Stimulated activated memory B cell treated with anti-CD40 and anti-IgM and Interleukin-4, amounts not matched to agents 10 μg/mL and 1 μg/mL and 100 μg/mL, for 72 hours (primary cell): ENCODE data around the gene MICAL3.

Experiments used
- ATAC-seq: fragments of 150-1000 bp; cut with Tn5 transposase; 2 replicates; pipeline ENCODE4 v1.10.0; 2021
- H3K27ac Mint-ChIP-seq: one replicate; pipeline ENCODE4 v1.8.0; 2022; ENCODE audit warnings: mild to moderate bottlenecking, mixed read lengths
- H3K27me3 Mint-ChIP-seq: one replicate; pipeline ENCODE4 v1.8.0; 2022; ENCODE audit warnings: mixed read lengths
- H3K36me3 Mint-ChIP-seq: one replicate; pipeline ENCODE4 v1.8.0; 2022; ENCODE audit warnings: mixed read lengths
- H3K4me1 Mint-ChIP-seq: one replicate; pipeline ENCODE4 v1.8.0; 2022; ENCODE audit warnings: mixed read lengths
- H3K4me3 Mint-ChIP-seq: one replicate; pipeline ENCODE4 v1.8.0; 2022; ENCODE audit warnings: mild to moderate bottlenecking, moderate library complexity, mixed read lengths
- H3K9me3 Mint-ChIP-seq: one replicate; pipeline ENCODE4 v1.8.0; 2022; ENCODE audit warnings: mixed read lengths

The MICAL3 gene

GRCh38 chr22:17866127-17866526, 158.2 kb downstream of the MICAL3 start:
- no peak for ATAC-seq
- H3K9me3 Mint-ChIP-seq = no peaks in the 10 kb centered on the region
- H3K4me1 Mint-ChIP-seq = peaks cover 12% of the 10 kb centered on the region
- no peak overlapping the region for H3K4me3 Mint-ChIP-seq
- H3K27ac Mint-ChIP-seq = no peak overlapping the region
- peaks cover 65% of the 10 kb centered on the region for H3K36me3 Mint-ChIP-seq
- H3K27me3 Mint-ChIP-seq = no peaks in the 10 kb centered on the region

DNA sequence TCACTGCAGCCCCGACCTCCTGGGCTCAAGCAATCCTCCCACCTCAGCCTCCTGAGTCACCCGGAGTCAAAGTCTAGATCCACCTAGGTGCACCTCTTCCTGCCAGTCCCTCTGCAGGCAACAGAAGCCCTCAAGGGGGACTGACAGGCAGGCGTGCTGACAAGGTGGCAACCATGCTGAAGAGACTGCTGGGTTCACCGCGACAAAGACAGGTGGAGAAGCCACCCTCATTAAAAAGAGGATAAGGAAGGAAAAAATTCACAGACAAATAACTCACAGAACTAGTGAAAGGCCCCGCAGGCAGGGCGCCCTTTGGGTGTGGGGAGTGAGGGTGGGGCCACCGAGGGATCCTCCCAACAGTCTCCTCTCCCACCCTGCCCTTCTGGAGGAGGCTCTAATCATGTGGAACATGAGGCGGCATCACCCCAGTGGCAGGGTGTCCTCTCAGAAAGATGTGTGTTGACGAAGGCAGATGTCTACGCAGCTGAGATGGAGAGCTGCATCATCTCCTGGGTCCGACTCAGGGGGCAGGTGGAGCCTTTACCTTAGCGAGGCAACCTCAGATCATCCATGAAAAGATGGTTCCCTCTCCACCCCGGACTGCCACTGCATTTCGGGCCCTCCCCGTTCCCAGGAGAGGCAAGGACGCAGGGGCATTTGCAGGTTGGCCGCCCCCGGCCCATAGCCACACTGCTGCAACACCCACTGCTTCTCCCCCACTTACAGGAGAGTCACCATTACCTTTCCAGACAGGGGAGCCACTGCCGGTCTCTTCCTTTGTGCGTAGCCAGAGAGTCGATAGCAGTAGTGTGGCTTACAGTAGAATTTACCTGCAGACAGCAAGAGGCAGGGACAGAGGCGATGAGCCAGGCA, 158.9 kb downstream of the MICAL3 start:
- Mint-ChIP-seq H3K27ac (no peak overlapping the region), H3K4me1 (peaks cover 12% of the 10 kb centered on the region), H3K9me3 (no peaks in the 10 kb centered on the region), H3K27me3 (no peaks in the 10 kb centered on the region), H3K4me3 (no peak overlapping the region), H3K36me3 (peaks cover 63% of the 10 kb centered on the region)
- no peak for ATAC-seq

GRCh38 chr22:17864398-17865182, 159.8 kb downstream of the MICAL3 start:
- no peak overlapping the region for H3K4me3 Mint-ChIP-seq

DNA sequence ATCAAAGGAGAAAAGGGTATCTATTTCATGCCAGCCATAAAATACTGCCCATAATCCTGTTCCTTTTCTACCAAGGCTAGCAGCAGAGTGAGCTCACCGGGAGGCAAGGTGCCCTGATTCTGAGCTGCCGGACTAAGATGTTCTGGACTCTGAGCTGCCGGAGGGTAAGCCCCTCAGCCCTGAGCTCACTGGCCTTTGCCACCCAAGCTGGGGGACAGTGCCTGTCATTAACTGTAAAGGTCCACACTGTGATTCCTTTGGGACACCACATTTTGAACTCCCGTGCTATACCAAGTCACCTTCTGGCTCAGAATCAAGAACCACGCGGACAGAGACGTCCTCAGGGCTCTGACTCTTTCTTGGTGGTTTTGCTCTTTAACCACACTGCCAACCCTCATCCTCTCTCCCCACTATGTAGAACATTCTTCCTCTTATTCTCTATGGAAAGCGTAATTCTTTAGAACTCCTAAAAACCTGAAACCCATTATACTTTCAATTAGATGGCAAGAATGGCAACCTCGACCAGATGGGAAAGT, 161.6 kb downstream of the MICAL3 start:
- peaks cover 10% of the 10 kb centered on the region for H3K4me1 Mint-ChIP-seq
- no peaks in the 10 kb centered on the region for H3K9me3 Mint-ChIP-seq
- H3K4me3 Mint-ChIP-seq = no peak overlapping the region
- H3K27ac Mint-ChIP-seq = peak overlapping the region; percentile 65
- no peak for ATAC-seq
- H3K27me3 Mint-ChIP-seq = no peaks in the 10 kb centered on the region
- peaks cover 77% of the 10 kb centered on the region for H3K36me3 Mint-ChIP-seq

More at GRCh38 chr22:17864398-17865182, 159.8 kb downstream of the MICAL3 start:
- Mint-ChIP-seq H3K27me3 (no peaks in the 10 kb centered on the region), H3K9me3 (no peaks in the 10 kb centered on the region), H3K4me1 (peaks cover 12% of the 10 kb centered on the region), H3K36me3 (peaks cover 65% of the 10 kb centered on the region), H3K27ac (no peak overlapping the region)
- ATAC-seq = no peak

- Mint-ChIP-seq H3K36me3 (peaks cover 84% of the 10 kb centered on the region), H3K4me3 (no peak overlapping the region), H3K4me1 (peaks cover 6% of the 10 kb centered on the region), H3K27ac (peak overlapping the region; percentile 65), H3K27me3 (no peaks in the 10 kb centered on the region), H3K9me3 (no peaks in the 10 kb centered on the region)
- peak; percentile 67 for ATAC-seq
These were observed 162.5 kb downstream of the MICAL3 start for GRCh38 chr22:17861909-17862308.

DNA sequence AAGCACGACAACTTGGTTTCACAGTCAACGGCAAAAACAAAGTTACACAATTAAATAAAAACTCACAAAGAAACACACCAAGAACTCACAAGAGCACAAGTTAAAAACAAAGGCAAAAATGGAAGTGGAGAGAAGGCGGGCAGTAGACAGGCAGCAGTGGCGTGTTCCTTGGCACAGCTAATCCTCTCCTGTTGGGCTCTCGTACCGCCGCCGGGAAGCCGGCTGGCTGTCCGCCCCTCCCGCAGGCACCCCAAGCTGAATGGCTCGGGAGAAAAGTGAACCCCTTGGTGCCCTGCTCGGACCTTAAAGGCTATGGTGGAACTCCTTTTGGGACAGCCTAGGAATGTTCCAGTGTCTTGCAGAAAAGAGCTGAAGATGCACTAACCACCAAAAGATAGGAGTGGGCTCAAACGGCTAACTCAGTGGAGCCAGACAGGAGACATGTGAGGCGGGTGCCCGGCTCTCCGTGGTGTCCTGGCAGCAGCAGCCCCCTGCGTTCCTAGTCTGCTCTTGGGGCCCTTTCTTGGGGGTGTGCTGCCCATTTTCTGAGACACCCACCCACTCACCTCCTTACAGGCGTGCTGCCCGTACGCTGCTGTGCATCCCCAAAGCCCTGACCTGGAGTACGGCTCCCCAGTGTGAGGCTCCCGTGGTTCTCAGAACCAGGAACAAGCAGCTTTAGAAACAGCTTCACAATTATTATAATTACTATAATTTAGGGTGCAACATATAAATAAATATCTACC, 164.0 kb downstream of the MICAL3 start:
- Mint-ChIP-seq H3K27me3 (no peaks in the 10 kb centered on the region), H3K27ac (no peak overlapping the region), H3K36me3 (peaks cover 77% of the 10 kb centered on the region), H3K9me3 (no peaks in the 10 kb centered on the region), H3K4me3 (no peak overlapping the region), H3K4me1 (peaks cover 6% of the 10 kb centered on the region)
- ATAC-seq = no peak

DNA sequence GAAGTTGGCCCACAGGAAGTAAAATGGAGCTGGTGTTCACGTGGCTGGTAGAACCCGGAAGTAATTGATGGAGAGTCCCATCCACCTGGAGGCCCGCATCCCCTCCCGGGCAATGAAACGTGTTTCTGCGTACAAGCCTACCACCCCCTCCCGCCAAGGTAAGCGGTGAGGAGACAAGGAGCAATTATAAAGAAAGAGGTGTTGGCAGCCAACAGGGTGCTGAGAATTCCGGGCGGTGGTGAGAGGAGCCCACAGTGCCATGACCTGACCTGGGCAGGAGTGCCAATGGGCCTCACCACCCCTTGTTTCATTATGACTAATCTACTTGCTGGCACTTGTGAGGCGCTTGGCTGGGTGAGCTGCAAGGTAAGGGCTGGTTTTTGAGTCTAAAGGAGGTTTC, 166.3 kb downstream of the MICAL3 start:
- Mint-ChIP-seq H3K4me1 (peaks cover 4% of the 10 kb centered on the region), H3K4me3 (no peak overlapping the region), H3K27me3 (no peaks in the 10 kb centered on the region), H3K27ac (no peak overlapping the region), H3K9me3 (no peaks in the 10 kb centered on the region), H3K36me3 (peaks cover 71% of the 10 kb centered on the region)
- no peak for ATAC-seq

DNA sequence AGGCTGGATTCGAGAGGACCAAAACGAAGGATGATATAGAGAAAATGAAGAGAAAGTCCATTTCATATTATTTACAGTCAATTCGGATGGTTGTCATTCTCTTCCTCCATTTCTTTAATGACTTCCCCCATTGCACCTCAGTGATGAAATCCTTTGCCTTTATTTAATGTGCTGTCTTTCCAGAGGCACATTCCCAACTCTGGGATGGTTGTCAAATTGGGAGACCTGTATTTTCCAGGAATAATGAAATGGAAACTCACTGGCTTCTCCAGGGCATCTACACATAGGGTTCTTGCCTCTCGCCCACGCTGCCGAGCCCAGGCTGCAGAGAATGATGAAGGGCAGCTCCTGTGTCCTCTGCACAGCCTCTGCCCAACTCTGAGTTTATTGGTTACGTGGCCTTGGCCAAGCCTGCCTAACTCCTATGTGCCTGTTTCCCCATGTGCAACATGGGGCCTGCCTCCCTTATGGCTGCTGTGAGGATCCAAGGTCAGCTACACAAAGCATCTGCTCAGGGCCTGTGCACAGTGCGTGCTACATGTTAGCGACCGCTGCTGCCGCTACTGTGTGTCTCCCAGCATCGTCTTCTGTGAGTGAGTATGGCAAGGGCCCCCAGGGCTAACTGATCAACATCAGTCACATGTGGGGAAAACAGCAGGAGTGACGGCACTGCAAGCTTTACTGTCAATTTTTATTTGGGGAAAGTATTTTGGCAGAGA, 168.6 kb downstream of the MICAL3 start:
- no peaks in the 10 kb centered on the region for H3K27me3 Mint-ChIP-seq
- H3K4me1 Mint-ChIP-seq = no peaks in the 10 kb centered on the region
- no peak for ATAC-seq
- no peaks in the 10 kb centered on the region for H3K9me3 Mint-ChIP-seq
- peaks cover 67% of the 10 kb centered on the region for H3K36me3 Mint-ChIP-seq
- no peak overlapping the region for H3K4me3 Mint-ChIP-seq
- no peak overlapping the region for H3K27ac Mint-ChIP-seq

DNA sequence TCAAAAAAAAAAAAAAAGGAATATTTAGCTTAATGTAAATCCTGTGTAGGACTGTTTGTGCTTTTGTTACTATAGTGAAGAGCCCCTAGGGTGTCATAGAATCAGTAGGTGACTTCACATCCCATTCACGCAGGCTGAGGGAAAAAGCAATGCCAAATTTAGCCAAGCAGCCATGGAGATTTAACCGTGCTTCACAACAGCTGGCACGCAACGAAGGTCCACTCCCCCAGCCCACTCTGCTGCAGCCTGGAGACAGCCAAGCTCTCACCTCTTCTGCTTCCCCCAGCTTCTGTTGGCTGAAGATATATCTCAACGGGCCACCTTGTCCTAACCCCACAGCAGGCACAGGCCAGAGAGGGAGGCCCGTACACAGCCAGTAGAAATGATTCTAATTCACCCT, 171.3 kb downstream of the MICAL3 start:
- peaks cover 53% of the 10 kb centered on the region for H3K36me3 Mint-ChIP-seq
- no peaks in the 10 kb centered on the region for H3K9me3 Mint-ChIP-seq
- H3K27me3 Mint-ChIP-seq = no peaks in the 10 kb centered on the region
- no peak overlapping the region for H3K27ac Mint-ChIP-seq
- no peaks in the 10 kb centered on the region for H3K4me1 Mint-ChIP-seq
- H3K4me3 Mint-ChIP-seq = no peak overlapping the region
- ATAC-seq = no peak

- Mint-ChIP-seq H3K36me3 (peaks cover 46% of the 10 kb centered on the region), H3K27ac (peak overlapping the region; percentile 40), H3K9me3 (no peaks in the 10 kb centered on the region), H3K4me1 (no peaks in the 10 kb centered on the region), H3K4me3 (no peak overlapping the region), H3K27me3 (no peaks in the 10 kb centered on the region)
- no peak for ATAC-seq
These were observed 172.6 kb downstream of the MICAL3 start for GRCh38 chr22:17851759-17852158.

DNA sequence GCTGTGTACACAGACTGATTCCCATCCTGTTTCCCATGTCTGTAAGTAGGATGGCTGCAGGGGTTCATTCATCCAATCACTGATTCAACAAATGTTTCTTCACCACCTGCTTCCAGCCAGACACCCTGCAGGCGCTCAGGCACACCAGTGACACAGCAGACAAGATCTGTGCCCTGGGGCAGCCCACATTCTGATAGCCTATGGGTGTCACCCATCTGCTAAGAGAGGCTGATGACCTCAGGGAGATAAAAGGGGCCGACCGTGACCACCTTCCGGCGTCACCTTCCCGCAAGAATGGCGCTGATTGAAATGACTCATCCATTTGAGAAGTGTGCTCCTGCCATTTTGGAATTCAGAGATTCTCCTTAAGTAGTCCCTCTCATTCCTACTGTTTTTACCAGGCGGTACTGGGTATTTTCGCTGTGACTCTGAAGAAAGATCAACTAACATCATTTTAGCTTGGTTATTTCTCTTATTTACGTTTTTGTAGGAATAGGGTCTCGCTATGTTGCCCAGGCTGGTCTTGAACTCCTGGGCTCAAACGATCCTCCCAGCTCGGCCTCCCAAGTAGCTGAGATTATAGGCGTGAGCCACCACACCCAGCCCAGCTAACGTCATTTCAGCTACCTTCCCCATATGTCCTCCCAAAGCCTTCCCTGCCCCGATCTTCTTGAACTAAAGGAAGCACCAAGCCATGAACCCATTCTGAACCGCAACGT, 176.8 kb downstream of the MICAL3 start:
- Mint-ChIP-seq H3K4me3 (no peak overlapping the region), H3K36me3 (peaks cover 54% of the 10 kb centered on the region), H3K27ac (no peak overlapping the region), H3K9me3 (no peaks in the 10 kb centered on the region), H3K4me1 (peaks cover 11% of the 10 kb centered on the region), H3K27me3 (no peaks in the 10 kb centered on the region)
- no peak for ATAC-seq

DNA sequence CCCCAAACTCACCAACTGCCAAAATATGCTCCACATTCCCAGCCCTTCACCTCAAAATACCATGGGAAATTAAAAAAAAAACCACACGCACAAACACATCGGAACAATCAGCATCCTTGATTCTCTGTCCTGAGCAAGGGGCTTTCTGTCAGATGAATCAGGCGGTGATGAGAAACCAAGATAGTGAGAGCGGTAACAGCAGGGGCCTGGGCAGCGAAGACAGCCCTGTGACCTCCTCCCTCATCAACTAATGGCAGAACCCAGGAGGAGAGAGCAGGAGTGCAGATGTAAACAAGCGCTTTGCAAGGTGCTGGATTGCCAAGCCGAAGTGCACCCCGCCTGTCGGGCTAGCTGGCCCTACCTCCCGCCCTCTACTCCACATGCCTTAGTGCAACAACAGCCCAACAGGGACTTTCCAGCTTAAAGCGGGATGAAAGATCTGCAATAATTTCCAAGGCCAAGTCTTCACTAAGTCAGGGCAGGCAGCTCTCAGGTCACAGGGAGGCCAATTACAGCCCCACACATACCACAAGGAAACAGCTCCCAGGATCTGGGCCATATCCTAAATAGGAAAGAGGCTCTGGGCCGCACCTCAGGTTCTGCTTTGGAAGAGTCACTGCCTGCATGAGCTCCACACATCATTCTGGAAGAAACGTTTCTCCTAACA, 177.9 kb downstream of the MICAL3 start:
- Mint-ChIP-seq H3K27me3 (no peaks in the 10 kb centered on the region), H3K4me1 (peaks cover 14% of the 10 kb centered on the region), H3K36me3 (peaks cover 51% of the 10 kb centered on the region), H3K27ac (no peak overlapping the region), H3K4me3 (no peak overlapping the region), H3K9me3 (no peaks in the 10 kb centered on the region)
- no peak for ATAC-seq

GRCh38 chr22:17845790-17846189, 178.6 kb downstream of the MICAL3 start:
- peaks cover 14% of the 10 kb centered on the region for H3K4me1 Mint-ChIP-seq
- no peak overlapping the region for H3K4me3 Mint-ChIP-seq
- no peaks in the 10 kb centered on the region for H3K9me3 Mint-ChIP-seq
- no peak for ATAC-seq
- no peaks in the 10 kb centered on the region for H3K27me3 Mint-ChIP-seq
- peaks cover 52% of the 10 kb centered on the region for H3K36me3 Mint-ChIP-seq
- peak overlapping the region; percentile 5 for H3K27ac Mint-ChIP-seq
